H1 (cell line): ENCODE data around the gene CACNA1C.

Experiments used
- CEBPB ChIP-seq: IDR thresholded peaks from 2 replicates; pipeline ENCODE4 v1.6.1; 2012; ENCODE audit warnings: low read depth, low read length
- CTCF ChIP-seq, 3 experiments: IDR thresholded peaks; 1 replicate in 2 of 3; 2 replicates in 1 of 3; pipeline versions ENCODE4 v1.5.1 to v1.6.1; 2011; ENCODE audit warnings: low read length in 3 of 3, mild to moderate bottlenecking in 3 of 3, inconsistent platforms in 2 of 3, low read depth in 1 of 3, moderate library complexity in 1 of 3; ENCODE audit not compliant: insufficient read depth in 1 of 3; ENCODE audit errors: control extremely low read depth in 1 of 3
- EP300 ChIP-seq, 2 experiments: IDR thresholded peaks; 1 replicate in 1 of 2; 2 replicates in 1 of 2; pipeline ENCODE4 v1.6.1; 2011 to 2012; ENCODE audit warnings: low read depth in 2 of 2, low read length in 2 of 2, mild to moderate bottlenecking in 2 of 2, borderline replicate concordance in 1 of 2, inconsistent platforms in 1 of 2, moderate library complexity in 1 of 2
- POLR2A ChIP-seq, 2 experiments: IDR thresholded peaks; 1 replicate in 1 of 2; 2 replicates in 1 of 2; pipeline ENCODE4 v1.6.1; 2011; ENCODE audit warnings: low read depth in 2 of 2, low read length in 2 of 2, mild to moderate bottlenecking in 2 of 2; ENCODE audit errors: control extremely low read depth in 1 of 2
- POLR2AphosphoS5 ChIP-seq: IDR thresholded peaks from 2 replicates; pipeline ENCODE4 v1.6.1; 2011; ENCODE audit warnings: low read depth, low read length
- RFX5 ChIP-seq: IDR thresholded peaks from 2 replicates; pipeline ENCODE4 v1.6.1; 2011; ENCODE audit warnings: low read depth, low read length, improper control_type of control experiment, borderline replicate concordance

DNA sequence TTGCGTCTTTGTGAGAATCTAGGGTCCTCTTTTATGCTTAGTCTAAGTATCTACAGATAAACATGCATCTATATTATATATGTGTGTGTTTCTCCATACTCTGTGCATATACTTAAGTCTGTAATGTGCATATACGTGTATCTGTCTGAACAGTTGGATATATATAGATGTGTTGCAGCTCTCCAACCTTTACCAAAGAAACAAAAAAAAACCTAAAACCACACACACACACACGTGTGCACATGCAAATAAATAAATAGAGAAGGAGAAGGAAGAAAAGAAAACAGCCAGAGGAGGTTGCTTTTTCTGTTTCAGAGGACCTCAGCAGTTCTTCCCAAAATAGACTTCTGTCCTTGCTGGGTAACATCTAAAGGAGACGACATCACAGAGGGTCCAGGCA is 244.9 kb downstream of the CACNA1C start:
- TF ChIP-seq CTCF (IDR thresholded peaks at IDR 0.05; ENCODE audit: control extremely low read depth in 1 of 3, insufficient read depth in 1 of 3, low read depth in 1 of 3, low read length in 3 of 3): no peak
- no peak for TF ChIP-seq CEBPB
- TF ChIP-seq EP300 (IDR thresholded peaks at IDR 0.05; ENCODE audit: borderline replicate concordance in 1 of 2, low read depth in 2 of 2, low read length in 2 of 2): no peak
- TF ChIP-seq POLR2AphosphoS5: no peak
- no peak for TF ChIP-seq POLR2A (IDR thresholded peaks at IDR 0.05; ENCODE audit: control extremely low read depth in 1 of 2, low read depth in 2 of 2, low read length in 2 of 2)
- no peak for TF ChIP-seq RFX5
